Stimulated activated naive CD8-positive, alpha-beta T cell treated with anti-CD3 and anti-CD28 coated beads, Interleukin-15, Interleukin-2, amounts not matched to agents 100 U/mL and 50 U/mL, for 24 hours (primary cell): ENCODE results near the gene RANBP10.
"Not testable (repeated sequence)": the region's sequence is repeated elsewhere in the genome, so short reads cannot be mapped to it uniquely, and the experiment has no call there.

Experiments used
- ATAC-seq: fragments of 150-1000 bp; cut with Tn5 transposase; one replicate; pipeline ENCODE4 v1.10.0; 2021
- DNase-seq: peaks from one replicate; pipeline ENCODE4 v3.0.0; 2021

Gene RANBP10

GRCh38 chr16:67713647-67714273 is 92.6 kb downstream of the RANBP10 start:
- ATAC-seq (no peak), DNase-seq (no peak)

- ATAC-seq: no peak
- no peak for DNase-seq
Measured at GRCh38 chr16:67710607-67711006, 95.8 kb downstream of the RANBP10 start.

- ATAC-seq (no peak), DNase-seq (no peak)
Measured at GRCh38 chr16:67709050-67709449, 97.3 kb downstream of the RANBP10 start.

GRCh38 chr16:67708368-67708771 is 98.0 kb downstream of the RANBP10 start:
- no peak for DNase-seq
- ATAC-seq: no peak

- no peak for DNase-seq
- ATAC-seq: no peak
Measured at GRCh38 chr16:67707790-67708189, 98.6 kb downstream of the RANBP10 start.

GRCh38 chr16:67707210-67707609 is 99.2 kb downstream of the RANBP10 start:
- DNase-seq (no peak), ATAC-seq (no peak)

GRCh38 chr16:67704110-67704509 is 102.2 kb downstream of the RANBP10 start:
- no peak for DNase-seq
- no peak for ATAC-seq

GRCh38 chr16:67703626-67704025 is 102.7 kb downstream of the RANBP10 start:
- DNase-seq (no peak), ATAC-seq (peak; percentile 43)

- DNase-seq (no peak), ATAC-seq (no peak)
Measured at GRCh38 chr16:67702130-67702529, 104.2 kb downstream of the RANBP10 start.

- DNase-seq: no peak
- ATAC-seq: no peak
Measured at GRCh38 chr16:67701420-67701819, 104.9 kb downstream of the RANBP10 start.

GRCh38 chr16:67699265-67699664 is 107.1 kb downstream of the RANBP10 start:
- no peak for DNase-seq
- ATAC-seq: no peak

GRCh38 chr16:67697422-67698185 is 108.8 kb downstream of the RANBP10 start:
- DNase-seq (no peak), ATAC-seq (no peak)

- no peak for ATAC-seq
- no peak for DNase-seq
Measured at GRCh38 chr16:67694611-67695010, 111.7 kb downstream of the RANBP10 start.

- DNase-seq, ATAC-seq: not testable (repeated sequence)
Measured at GRCh38 chr16:67693517-67694285, 112.7 kb downstream of the RANBP10 start.

- ATAC-seq: no peak
- DNase-seq: no peak
Measured at GRCh38 chr16:67685388-67686112, 120.8 kb downstream of the RANBP10 start.

- DNase-seq (no peak), ATAC-seq (no peak)
Measured at GRCh38 chr16:67683767-67684166, 122.6 kb downstream of the RANBP10 start.

- no peak for DNase-seq
- no peak for ATAC-seq
Measured at GRCh38 chr16:67679935-67680897, 126.1 kb downstream of the RANBP10 start.

GRCh38 chr16:67678354-67679023 is 127.9 kb downstream of the RANBP10 start:
- no peak for ATAC-seq

GRCh38 chr16:67677712-67678111 is 128.6 kb downstream of the RANBP10 start:
- DNase-seq: no peak
- no peak for ATAC-seq

More at GRCh38 chr16:67678354-67679023, 127.9 kb downstream of the RANBP10 start:
- no peak for DNase-seq

- no peak for ATAC-seq
Measured at GRCh38 chr16:67676939-67677338, 129.4 kb downstream of the RANBP10 start.

GRCh38 chr16:67676516-67676915 is 129.8 kb downstream of the RANBP10 start:
- ATAC-seq: no peak
- DNase-seq: no peak

More at GRCh38 chr16:67676939-67677338, 129.4 kb downstream of the RANBP10 start:
- DNase-seq: no peak
